Stimulated activated CD8-positive, alpha-beta memory T cell treated with anti-CD3 and anti-CD28 coated beads, Interleukin-7, amount 100 ng/mL, for 48 hours (primary cell): ENCODE measurements around the gene PSRC1.

Experiments
- DNase-seq, 2 donors: peaks; one replicate each; pipeline ENCODE4 v3.0.0-alpha.2; 2020; ENCODE audit warnings: low read depth in 1 of 2; ENCODE audit errors: extremely low read depth in 1 of 2

The PSRC1 gene

DNA sequence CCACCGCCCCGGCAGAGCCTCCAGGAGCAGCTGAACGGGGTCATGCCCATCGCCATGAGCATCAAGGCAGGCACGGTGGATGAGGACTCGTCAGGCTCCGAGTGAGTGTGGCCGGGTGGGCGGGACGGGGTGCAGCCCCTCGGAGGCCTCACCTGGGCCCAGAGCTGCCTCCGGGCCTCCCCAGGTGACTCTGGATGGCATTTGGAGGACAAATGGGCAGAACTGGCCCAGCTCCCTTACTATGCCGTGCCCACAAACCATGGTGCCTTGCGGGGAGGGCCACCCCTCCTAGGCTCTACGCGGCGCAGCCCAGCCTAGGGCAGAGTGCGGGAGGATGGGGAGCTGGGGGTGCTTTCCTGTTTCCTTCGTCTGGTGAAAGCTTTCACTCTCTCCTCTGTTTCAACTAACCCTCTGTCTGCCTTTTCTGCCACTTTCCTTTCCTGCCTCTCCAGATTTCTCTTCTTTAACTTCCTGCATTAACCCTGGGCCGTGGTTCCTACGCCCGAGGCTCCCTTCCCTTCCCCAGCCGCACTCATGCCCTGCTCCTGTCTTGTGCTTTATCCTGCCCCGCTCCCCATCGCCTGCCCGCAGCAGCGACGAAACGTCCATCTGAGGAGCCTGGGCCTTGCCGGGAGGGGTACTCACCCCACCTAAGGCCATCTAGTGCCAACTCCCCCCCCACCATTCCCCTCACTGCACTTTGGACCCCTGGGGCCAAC, 9.2 kb downstream of the PSRC1 start:
- no peak for DNase-seq

DNA sequence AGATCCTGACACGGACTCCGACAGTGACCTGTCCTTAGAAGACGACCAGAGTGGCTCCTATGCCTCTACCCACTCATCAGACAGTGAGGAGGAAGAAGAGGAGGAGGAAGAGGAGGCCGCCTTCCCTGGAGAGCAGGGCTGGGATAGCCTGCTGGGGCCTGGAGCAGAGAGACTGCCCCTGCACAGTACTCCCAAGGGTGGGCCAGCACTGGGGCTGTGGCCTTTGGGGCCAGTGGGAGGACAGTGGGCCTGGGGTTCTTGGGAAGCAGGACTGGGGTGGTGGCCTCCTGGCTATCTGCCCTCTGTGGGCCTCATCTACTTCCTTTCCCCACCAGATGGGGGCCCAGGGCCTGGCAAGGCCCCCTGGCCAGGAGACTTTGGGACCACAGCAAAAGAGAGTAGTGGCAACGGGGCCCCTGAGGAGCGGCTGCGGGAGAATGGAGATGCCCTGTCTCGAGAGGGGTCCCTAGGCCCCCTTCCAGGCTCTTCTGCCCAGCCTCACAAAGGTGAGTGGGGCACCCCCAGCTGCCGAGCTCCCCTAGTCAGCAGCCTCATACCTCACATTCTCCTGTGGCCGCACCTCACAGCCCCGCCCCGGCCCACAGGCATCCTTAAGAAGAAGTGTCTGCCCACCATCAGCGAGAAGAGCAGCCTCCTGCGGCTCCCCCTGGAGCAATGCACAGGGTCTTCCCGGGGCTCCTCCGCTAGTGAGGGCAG, 10.0 kb downstream of the PSRC1 start:
- no peak for DNase-seq

DNA sequence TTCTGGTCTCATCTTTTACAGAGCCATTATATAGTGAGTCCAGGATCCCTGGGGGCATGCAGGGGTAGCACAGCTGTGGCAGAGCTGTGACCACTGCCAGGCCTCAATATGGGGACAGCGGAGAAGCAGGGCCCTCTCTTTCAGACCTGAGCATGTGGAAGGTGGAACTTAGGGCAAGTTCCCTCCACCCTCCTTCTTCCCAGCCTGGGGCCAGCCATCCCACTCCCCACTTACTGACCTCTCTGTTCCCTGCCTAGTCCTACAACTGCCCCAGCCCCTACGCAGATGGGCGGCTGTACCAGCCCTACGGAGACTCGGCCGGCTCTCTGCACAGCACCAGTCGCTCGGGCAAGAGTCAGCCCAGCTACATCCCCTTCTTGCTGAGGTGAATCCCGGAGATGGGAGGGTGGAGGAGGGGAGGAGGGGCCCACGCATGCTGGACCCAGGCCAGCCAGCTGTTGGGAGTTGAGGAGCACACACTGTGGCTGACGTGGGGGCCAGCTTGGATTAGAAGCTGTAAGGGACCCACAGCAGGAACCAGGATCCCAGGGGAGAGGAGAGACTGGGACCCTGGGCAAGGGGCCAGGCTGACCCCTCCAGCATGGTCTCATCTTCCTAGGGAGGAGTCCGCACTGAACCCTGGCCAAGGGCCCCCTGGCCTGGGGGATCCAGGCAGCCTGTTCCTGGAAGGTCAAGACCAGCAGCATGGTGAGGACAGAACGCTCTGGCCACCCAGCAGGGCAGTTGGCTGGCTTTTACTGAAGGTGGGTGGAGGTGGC, 10.7 kb downstream of the PSRC1 start:
- DNase-seq: no peak

- no peak for DNase-seq
These were observed 11.5 kb downstream of the PSRC1 start for GRCh38 chr1:109271458-109271857.

DNA sequence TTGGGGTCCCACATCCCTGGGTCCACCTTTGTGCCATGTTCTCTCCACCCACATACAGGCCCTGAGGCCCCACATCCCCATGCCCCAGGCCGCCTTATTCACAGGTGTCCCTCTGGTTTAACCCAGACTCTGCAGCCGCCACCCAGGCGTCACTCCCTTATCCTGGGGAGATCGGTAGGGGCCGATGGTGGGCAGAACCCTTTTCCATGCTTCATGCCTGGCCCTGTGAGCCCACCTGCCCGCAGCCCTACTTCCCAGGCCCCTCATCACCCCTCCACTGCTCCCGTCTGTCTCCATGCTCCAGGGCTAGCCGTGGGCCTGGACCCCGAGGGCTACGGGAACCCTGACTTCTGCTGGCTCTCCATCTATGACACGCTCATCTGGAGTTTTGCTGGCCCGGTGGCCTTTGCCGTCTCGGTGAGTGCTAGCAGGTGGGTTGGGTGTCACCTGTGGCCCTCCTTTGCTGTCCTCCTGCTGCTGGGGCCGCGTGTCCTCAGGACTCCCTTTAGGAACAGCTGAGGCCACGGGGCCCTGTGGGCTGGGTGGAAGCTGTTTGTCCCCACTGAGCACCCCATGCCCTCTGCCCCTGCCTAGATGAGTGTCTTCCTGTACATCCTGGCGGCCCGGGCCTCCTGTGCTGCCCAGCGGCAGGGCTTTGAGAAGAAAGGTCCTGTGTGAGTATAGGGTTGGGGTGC, 12.2 kb downstream of the PSRC1 start:
- no peak for DNase-seq

DNA sequence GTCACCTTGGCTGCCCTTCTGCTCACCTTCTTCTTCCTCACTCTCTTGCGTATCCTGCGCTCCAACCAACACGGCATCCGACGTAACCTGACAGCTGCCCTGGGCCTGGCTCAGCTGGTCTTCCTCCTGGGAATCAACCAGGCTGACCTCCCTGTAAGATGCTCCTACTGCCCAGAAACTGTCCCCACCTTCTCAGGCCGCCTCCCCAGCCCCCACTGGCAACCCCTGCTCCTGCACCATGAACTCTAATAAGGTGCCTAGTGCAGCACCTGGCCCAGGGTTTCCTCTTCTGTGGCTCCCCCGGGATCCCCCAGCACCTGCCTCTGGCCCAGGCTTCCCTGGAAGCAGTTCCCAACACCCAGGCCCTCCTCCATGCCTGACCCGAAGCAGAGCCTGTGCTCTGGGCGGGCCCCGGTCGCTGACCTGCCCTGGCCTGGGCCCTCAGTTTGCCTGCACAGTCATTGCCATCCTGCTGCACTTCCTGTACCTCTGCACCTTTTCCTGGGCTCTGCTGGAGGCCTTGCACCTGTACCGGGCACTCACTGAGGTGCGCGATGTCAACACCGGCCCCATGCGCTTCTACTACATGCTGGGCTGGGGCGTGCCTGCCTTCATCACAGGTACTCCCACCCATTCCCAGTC, 12.8 kb downstream of the PSRC1 start:
- DNase-seq: no peak

- DNase-seq: no peak
These were observed 13.5 kb downstream of the PSRC1 start for GRCh38 chr1:109269212-109269980.

DNA sequence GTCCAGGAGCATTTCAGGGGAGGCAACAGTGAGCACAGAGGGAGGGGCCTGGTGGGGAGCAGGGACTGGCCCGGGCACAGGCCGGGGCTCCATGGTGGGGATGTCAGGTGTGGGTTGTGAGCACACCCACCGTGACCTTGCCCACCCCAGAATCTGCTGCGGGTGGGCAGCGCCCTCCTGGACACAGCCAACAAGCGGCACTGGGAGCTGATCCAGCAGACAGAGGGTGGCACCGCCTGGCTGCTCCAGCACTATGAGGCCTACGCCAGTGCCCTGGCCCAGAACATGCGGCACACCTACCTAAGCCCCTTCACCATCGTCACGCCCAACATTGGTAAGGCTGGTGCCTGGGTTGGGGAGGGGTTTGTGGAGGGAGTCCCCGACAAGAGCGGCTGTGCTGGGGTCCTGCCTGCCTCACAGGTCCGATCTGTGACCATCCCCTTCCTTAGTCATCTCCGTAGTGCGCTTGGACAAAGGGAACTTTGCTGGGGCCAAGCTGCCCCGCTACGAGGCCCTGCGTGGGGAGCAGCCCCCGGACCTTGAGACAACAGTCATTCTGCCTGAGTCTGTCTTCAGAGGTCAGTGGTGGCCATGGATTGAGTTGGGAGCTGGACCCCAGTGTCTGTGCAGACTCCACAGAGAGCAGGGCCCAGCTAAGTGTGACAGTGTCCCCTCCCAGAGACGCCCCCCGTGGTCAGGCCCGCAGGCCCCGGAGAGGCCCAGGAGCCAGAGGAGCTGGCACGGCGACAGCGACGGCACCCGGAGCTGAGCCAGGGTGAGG, 14.3 kb downstream of the PSRC1 start:
- no peak for DNase-seq

- DNase-seq: no peak
These were observed 15.1 kb downstream of the PSRC1 start for GRCh38 chr1:109267743-109268300.

GRCh38 chr1:109266965-109267364, 16.0 kb downstream of the PSRC1 start:
- no peak for DNase-seq

DNA sequence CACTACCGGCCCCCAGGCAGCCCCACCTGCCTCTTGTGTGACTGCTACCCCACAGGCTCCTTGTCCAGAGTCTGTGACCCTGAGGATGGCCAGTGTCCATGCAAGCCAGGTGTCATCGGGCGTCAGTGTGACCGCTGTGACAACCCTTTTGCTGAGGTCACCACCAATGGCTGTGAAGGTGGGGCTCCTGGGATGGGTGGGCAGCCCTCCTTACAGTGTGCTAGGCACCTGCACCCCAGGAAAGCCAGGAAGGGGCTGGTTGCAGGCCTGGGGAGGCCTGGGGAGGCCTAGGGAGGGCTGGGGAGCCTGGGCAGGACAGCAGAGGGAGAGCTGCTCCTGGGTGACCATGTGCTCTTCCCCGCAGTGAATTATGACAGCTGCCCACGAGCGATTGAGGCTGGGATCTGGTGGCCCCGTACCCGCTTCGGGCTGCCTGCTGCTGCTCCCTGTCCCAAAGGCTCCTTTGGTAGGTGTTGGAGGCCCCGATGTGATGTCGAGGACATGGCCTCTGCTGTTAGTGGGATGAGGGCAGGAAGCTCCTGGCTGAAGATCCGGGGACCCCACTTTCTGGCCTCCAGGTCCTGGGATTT, 17.1 kb downstream of the PSRC1 start:
- DNase-seq: no peak

GRCh38 chr1:109265016-109265415, 17.9 kb downstream of the PSRC1 start:
- DNase-seq: no peak

GRCh38 chr1:109264379-109264755, 18.6 kb downstream of the PSRC1 start:
- no peak for DNase-seq

DNA sequence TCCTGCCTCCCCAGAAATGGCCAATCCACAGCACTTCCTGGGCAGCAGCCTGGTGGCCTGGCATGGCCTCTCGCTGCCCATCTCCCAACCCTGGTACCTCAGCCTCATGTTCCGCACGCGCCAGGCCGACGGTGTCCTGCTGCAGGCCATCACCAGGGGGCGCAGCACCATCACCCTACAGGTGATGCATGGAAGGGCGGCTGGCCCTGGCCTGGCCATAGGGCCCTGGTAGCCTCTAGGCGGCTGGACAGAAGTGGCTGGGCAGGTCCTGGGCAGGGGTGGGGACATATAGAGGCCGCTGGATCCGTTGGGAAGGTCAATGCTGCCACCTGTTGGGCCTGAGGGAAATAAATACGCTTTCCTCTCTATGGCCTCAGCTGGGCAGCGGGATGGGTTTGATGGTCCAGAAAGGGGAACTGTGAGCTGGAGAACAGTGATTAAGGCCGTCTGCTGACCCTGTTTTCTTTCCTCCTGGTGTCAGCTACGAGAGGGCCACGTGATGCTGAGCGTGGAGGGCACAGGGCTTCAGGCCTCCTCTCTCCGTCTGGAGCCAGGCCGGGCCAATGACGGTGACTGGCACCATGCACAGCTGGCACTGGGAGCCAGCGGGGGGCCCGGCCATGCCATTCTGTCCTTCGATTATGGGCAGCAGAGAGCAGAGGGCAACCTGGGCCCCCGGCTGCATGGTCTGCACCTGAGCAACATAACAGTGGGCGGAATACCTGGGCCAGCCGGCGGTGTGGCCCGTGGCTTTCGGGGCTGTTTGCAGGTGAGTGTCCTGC, 19.2 kb downstream of the PSRC1 start:
- DNase-seq: peak; percentile 32 to 64

DNA sequence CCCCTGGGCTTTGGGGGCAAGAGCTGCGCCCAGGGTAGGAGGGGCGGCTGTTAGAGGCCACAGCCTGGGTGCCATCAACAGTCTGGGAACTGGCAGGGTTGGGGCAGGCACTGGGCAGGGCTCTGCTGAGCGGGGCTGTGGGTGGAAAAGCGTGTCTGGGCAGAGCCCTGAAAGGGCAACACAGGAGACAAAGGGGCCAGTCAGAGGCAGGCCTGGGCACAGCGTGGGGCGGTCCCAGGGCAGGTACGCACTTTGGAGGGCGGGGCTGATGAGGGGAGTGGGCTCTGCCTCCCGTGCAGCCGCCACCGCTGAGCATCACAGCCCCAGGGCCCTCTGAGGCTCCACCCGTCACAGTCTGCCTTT, 19.7 kb downstream of the PSRC1 start:
- no peak for DNase-seq

GRCh38 chr1:109262231-109263055, 20.5 kb downstream of the PSRC1 start:
- no peak for DNase-seq

GRCh38 chr1:109261578-109261977, 21.4 kb downstream of the PSRC1 start:
- no peak for DNase-seq
